GM12865 (cell line): ENCODE results near the gene SNED1.

ENCODE experiments used
- DNase-seq: peaks from one replicate; pipeline ENCODE4 v3.0.0; 2010; ENCODE audit warnings: low read depth
- H3K4me3 ChIP-seq: 2 replicates; pipeline ENCODE4 v1.5.1; 2011; ENCODE audit warnings: mild to moderate bottlenecking, low read depth, low read length, control low read depth
- CTCF ChIP-seq: IDR thresholded peaks from 2 replicates; pipeline ENCODE4 v1.5.1; 2011; ENCODE audit warnings: low read length, control low read depth, low read depth, inconsistent platforms; ENCODE audit not compliant: insufficient read depth; ENCODE audit errors: missing control alignments

The SNED1 gene

DNA sequence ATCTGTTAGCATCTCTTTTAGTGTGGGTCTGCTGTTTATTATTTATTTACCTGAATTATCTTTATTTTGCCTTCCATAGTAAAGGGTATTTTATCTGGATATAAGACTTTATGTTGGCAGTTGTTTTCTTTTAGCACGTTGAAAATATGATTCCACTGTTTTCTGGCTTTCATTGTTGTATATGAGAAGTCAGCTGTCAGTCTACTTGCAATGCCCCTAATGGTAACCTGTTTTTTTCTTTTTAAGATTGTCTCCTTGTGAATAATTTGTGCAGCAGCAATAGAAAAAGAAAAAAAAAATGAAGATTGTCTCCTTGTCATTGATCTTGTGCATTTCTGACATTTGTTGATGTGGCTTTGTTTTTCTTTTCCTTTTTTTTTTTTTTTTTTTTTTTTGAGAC lies 27.2 kb downstream of the SNED1 start:
- no peak for DNase-seq
- no peak overlapping the region for H3K4me3 ChIP-seq
- no peak for TF ChIP-seq CTCF

DNA sequence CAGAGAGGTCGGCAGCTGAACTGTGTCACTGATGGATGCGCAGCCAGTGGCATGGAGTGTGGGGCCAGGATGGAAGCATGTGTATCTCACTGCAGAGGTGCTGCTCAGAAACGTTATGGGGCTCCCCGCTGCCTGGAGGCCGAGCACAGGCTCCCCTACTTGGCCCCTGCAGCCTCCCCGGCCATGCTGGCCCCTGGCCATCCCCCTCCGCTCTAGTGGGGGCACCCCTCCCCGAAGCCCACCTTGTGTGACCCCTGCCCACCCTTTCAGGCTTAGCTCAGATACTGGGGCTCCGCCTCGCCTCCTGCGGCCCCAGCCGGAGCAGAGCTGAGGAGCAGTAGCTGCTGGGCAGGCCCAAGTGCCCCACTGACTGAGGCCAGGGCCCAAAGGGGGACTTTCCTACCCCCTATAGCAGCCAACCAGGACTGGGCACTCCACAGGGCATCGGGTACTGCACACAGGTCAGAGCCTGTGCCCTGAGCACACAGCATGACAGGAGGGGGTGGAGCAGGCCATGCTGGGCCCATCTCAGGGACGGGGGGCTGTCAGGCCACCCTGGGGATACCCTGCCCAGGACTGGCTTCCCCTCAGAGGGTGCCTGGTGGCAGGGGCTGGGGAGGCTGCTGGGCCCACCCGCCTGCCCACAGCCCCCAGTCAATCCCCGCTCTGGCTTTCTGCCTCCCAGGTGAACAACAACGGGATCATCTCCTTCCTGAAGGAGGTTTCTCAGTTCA lies 31.3 kb downstream of the SNED1 start:
- H3K4me3 ChIP-seq = no peak overlapping the region
- TF ChIP-seq CTCF = no peak
- DNase-seq = no peak

DNA sequence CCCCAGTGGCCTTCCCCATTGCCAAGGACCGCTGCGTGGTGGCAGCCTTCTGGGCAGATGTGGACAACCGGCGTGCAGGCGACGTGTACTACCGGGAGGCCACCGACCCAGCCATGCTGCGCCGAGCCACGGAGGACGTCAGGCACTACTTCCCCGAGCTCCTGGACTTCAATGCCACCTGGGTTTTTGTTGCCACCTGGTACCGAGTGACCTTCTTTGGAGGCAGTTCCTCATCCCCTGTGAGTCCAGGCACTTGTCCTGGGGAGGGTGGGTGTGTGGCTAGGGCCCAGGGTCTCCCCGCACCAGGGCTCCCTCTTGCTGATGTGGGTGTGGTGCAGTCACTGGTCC lies 31.9 kb downstream of the SNED1 start:
- H3K4me3 ChIP-seq = no peak overlapping the region
- DNase-seq = no peak
- no peak for TF ChIP-seq CTCF

DNA sequence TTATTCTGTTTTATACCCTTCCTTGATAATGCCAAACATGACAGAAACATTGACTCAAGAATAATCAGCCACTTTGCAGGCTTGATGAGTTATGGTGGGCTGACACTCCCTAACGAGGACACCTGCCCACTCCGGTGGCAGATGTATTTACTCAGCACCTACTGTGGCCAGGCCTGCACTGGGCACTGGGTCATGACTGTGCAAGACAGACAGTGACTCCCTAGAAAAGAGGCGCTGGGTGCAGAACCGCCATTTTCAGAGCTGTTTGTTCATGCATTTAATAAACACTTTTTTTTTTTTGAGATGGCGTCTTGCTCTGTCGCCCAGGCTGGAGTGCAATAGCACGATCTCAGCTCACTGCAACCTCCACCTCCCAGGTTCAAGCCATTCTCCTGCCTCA lies 32.5 kb downstream of the SNED1 start:
- DNase-seq = no peak
- no peak overlapping the region for H3K4me3 ChIP-seq
- TF ChIP-seq CTCF = no peak

GRCh38 chr2:241031436-241032165 lies 33.2 kb downstream of the SNED1 start:
- no peak for DNase-seq
- no peak for TF ChIP-seq CTCF
- no peak overlapping the region for H3K4me3 ChIP-seq

DNA sequence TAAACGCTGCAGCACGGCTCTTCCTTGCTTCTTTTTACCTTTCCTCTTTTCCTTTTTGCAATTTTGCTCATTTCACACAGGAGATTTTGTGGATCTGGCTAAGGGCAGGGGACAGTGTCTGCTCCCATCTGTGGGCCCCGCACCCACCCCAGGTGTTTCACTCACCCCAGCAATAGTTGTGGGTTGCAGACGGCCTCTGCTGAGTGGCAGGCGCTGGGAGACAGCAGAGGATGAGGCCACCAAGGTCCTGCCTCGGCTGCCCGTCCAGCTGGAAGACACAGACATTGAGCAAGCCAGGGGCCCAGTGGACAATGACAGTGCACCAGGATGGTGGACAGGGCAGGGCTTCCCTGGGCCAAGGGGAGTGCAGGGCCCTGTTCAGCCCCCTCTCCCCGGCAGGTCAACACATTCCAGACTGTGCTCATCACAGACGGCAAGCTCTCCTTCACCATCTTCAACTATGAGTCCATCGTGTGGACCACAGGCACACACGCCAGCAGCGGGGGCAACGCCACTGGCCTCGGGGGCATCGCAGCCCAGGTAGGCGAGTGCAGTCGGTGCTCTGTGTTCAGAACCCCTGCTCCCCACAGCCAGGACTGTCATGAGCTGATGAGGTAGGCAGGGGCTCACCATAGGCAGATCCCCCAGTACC lies 35.0 kb downstream of the SNED1 start:
- H3K4me3 ChIP-seq = no peak overlapping the region
- no peak for DNase-seq
- TF ChIP-seq CTCF = no peak
